Inflammatory macrophage treated with lipopolysaccharide for 1 hour (primary cell): ENCODE measurements around the gene IL22RA2.
"Not testable (repeated sequence)": the region's sequence is repeated elsewhere in the genome, so short reads cannot be mapped to it uniquely, and the experiment has no call there.

ENCODE experiments used
- DNase-seq, 2 donors: peaks; one replicate each; pipeline ENCODE4 v3.0.0-alpha.2; 2020 to 2022

IL22RA2 gene, protein sequence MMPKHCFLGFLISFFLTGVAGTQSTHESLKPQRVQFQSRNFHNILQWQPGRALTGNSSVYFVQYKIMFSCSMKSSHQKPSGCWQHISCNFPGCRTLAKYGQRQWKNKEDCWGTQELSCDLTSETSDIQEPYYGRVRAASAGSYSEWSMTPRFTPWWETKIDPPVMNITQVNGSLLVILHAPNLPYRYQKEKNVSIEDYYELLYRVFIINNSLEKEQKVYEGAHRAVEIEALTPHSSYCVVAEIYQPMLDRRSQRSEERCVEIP

DNA sequence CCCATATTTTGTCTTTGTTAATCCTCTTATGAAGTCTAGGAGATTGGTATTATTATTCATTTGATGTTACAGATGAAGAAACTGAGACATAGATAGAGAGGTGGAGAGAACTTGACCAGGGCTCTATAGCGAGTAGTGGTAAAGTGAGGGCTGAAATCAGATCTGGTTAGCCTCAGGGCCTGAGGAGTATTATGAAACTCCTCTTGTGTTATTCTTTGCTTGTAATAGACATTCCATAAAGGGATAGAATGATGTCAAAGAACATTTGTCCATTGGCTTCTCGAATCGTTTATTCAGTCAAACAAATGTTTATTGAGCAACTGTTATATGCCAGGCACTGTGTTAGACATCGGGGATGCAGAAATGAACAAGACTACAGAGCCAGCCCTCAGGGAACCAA is at the start of gene IL22RA2:
IL22RA2 (minus strand) TSS at position 144 of the 400 bp plus-strand sequence. CDS start 11,895 bp downstream, outside the sequence.
- DNase-seq = no peak

DNA sequence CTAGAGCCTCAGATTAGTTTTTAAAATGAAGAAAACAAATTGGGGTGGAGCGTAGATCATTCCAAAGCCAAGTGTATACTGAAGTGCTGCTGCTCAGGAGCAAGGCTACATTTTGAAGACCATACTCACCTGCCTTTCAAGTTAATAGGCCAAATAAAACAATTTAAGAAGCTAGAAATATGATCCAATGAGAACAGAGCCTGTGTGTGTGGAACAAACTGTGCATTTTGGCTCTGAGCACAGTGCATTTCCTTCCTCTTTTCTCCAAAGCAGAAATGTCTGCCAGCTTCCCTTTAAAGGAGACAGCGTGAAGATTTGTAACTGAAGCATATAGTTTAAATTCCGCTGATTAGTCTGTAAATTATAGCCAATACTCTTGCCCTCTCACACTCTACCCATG is 48.9 kb upstream of the IL22RA2 start:
- peak; percentile 75 to 78 for DNase-seq

DNA sequence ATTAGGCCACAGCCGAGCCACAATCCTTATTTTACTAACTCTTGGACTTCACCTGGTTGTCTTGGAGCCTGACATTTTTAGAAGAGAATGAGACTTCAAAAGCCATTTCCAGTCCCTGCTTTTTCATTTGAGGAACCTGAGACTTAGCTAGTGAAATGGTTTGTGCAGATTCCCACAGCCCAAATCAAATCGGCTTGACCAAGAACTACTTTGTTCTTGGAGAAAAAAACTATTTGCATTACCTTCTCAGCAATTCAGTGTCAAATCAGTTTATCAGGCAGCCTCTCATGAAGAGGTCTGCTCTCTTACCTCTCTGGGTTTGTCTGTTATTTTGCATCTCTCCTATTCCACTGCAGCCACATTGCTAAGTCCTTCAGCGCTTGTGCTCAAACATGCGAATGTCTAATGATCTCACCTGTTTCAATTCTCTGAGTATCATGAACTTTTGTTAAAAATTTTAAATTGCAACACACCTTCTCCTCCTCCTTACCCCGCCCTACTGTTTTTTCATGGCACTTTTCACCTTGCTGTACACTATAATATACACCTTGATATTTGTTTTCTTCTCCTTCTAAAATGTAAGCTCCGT is 46.3 kb upstream of the IL22RA2 start:
- DNase-seq = no peak

DNA sequence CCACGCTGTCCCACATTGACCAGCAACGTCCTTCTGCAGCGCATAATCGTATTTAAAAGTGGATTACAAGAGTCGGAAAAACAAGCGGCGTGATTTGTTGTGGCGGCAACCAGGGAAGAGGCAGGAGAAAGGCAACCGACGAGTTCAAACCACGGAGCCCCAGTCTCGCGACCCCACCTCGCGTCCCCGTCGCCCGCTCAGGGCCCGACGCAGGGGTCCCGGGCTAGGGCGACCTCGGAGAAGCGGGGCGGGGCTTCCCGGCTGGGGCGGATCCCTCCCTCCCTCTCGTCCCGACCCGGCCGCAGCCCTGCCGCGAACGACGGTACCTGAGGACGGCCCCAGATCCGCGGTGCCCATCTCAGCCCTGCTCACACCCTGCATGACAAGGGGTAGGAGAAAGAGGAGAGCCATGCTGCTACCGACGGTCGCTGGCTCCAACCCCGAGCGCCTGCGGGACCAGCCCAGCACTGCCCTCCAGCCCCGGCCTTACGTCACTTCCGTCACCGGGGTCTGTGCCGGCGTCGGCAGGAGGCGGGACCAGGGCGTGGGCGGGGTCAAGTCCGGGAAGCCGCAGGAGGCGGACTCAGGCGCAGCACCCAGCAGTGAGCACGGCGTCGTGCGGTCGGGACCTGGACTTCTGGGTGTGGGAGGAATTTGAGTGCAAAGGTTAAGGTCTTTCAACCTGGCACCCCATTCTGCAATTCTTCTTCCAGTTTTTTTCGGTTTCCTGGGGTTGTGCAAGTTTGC is 45.6 kb upstream of the IL22RA2 start, which contains the start of gene IFNGR1:
IFNGR1 (minus strand) TSS at position 469 of the 747 bp plus-strand sequence; CDS start at position 411, 58 bp downstream.
- peak; percentile 97 for DNase-seq

DNA sequence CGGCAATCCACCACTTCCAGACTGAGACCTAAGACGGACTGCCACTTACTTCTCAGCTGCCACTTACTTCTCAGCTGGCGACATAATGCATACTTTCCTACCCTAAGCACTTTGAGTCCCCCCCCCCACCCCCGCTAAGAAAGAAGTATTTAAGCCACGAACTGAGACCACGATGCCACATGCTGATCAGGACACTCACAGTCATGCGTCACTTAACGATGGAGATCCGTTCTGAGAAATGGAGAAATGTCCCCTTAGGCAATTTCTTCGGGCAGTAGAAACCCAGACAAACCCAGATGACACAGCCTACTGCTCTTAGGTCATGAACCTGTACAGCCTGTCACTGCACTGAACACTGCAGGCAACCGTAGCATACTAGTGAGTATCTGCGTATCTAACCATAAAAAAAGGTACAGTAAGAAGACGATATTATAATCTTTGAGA is 45.1 kb upstream of the IL22RA2 start:
- DNase-seq = peak; percentile 89 to 99

DNA sequence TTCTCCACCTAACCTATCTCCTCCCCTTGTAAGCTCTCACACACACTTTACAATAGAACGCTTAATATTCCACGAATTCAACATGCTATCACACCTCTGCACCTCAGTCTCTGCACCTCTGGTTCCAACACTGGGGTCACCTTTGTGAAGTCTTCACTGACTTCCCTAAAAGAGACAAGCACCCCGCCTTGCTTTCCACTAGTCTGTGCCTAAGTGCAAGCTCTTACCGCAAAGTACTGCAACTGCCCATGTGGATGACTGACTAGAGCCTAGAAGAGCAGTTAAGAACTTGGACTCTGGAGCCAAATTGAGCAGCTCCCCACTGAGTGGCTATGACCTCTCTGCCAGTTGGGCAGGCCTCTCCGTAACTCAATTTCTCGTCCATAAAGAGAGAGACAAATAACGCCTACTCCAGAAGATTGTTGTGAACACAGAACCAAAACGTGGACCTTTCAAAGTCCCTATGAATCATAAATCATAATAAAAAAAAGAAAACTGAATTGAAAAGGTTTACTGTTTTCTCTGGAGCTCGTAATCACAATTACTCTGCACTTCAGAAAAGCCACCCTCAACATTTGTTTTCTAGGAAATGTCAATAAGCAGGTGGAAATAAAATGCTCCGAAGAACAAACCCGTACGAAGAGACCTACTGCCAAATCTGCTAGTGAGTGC is 44.5 kb upstream of the IL22RA2 start:
- peak; percentile 62 to 77 for DNase-seq

DNA sequence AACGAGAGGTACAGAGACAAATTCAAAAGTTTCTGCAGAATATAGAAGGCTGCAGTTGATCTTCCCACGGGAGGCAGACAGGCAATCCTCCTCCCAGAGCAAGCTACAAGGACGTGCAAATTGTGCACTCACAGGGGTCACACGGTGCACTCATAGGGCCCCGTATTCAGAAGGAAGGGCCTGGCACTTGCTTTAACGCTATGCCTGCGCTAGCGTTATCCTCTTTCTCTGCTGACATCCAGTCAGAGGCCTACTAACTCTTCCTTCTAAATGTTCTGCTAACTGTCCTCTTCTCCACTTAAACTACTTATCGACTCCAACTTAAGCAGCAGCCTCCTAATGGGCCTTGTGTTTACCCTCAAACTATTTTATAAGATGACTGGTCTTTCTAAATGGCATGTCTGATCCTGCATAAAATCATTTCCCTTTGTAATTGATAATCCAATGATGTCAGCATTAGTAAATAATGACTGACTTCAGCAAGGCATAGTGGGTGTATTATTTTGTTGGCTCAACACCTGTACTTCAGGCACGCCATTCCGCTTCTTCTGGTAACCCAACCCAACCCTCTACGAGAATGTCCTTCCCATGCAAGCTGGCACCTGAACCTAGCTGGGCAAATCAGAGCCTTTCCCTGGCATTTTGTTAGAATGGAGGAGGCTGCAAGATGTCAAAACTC is 43.6 kb upstream of the IL22RA2 start:
- peak in 1 of 2 donors; percentile 36 for DNase-seq

DNA sequence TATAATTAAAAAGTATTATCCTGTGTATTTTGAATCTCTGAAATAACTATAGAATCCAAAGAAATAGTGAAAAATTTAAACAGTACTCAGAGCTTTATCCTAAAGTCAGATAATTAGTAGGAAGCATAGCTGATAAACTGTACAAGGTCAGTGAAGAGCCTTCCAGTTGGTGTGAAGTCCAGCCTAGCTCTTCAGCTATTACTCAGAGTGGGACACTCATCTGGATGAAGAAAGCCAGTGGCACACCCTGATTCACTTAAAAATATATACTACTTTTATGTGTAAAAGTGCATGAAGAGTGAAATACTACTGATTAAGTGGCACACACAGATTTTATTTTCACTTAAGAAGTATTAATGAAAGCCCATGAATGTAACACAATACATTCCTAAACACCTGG is 42.7 kb upstream of the IL22RA2 start:
- peak; percentile 37 to 42 for DNase-seq

DNA sequence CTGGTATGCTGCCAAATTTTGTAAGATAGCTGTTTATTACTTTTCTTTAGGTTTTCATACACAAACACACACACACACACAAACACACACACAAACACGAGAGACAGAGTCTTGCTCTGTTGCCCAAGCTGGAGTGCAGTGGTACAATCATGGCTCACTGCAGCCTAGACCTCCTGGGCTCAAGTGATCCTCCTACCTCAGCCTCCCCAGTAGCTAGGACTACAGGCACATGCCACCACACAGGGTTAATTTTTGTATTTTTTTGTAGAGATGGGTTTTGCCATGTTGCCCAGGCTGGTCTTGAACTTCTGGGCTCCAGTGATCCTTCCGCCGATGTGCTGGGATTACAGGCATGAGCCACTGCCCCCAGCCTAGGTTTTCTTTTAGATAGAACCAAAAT is 42.2 kb upstream of the IL22RA2 start:
- not testable (repeated sequence) for DNase-seq

DNA sequence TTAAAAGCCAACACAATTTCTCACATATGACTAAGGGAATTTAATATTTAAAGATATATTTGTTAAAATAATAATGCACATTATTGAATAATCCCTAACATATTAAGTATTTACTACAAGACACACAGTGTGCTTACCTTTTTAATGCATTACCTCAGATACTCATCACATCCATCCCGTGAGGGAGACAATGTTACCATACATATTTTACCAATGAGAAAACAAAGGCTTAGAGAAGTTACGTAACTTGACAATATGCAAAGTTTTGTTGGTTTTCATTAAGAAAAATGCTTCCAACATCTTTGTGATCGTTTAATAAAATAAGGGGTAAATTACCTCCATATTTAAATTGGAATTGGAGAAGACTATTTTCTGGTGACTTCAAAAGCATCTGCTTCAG is 41.5 kb upstream of the IL22RA2 start:
- DNase-seq = no peak

DNA sequence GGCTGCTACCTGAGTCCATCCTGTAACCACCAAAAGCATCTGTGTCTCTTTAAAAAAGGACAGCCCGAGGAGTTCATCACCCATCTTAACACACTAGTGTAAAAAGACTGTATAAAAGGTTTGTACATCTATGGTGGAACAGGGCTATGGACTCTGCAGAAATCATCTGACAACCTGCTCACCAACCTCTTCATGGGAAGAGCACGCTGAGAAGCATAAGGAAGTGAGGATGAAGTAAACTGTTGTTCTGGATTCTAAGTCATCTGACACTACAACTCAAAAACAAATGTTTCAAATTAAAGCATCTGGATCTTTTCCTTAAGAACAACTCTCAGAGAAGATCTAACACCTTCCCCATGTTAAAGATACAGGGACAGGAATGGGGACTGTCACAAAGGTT is 40.4 kb upstream of the IL22RA2 start:
- DNase-seq = peak in 1 of 2 donors; percentile 19

DNA sequence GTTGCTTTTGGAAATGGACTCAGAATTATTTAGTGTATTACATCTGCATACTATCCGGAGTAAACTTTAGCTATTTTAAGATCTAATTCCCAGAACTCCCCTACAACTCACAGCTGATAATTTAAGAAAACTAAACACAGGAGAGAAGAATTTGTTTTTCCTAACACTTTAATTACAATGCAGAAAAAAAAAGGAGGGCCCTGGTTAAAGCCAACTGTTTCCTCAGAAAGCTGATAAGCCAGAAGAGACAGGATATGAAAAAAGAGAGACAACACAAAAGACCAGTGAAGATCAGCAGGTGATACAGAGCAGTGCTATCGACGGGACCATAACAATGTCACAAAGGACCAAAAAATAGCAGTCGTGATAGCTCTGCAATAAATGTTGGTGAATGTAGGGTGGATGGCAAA is 39.9 kb upstream of the IL22RA2 start:
- no peak for DNase-seq

DNA sequence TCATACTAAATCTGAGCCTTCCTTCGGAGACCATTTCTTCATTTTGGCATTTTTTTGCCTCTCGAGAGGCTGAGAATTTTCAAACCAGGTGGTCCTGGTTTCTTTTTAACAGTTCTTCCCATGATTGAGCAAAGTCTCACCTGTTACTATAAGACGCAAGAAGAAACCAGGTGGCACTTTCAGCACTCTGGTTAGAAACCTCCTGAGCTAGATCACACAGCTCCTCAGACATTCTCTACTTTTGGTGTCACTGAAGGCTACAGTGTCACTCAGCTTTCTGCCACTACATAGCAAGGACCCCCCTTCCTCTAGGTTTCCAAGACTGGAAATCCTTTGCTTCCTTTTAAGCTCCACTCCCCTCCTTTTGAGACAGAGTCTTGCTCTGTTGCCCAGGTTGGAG is 38.5 kb upstream of the IL22RA2 start:
- no peak for DNase-seq

DNA sequence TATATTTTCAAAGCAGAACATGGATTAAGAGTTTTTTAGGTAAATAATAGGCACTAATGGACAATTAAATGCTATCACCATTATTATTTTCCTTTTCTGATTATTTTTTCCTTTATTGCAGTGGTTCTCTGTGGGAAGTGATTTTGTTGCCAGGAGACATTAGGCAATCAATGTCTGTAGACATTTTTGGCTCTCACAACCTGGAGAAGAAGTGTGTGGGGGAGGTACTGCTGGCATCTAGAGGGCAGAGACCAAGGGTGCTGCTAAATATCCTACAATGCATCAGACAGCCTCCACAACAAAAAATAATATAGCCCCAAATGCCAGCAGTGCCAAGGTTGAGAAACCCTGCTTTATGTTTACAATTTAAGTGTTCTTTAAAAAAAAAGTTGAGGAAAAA is 37.5 kb upstream of the IL22RA2 start:
- peak in 1 of 2 donors; percentile 61 for DNase-seq

DNA sequence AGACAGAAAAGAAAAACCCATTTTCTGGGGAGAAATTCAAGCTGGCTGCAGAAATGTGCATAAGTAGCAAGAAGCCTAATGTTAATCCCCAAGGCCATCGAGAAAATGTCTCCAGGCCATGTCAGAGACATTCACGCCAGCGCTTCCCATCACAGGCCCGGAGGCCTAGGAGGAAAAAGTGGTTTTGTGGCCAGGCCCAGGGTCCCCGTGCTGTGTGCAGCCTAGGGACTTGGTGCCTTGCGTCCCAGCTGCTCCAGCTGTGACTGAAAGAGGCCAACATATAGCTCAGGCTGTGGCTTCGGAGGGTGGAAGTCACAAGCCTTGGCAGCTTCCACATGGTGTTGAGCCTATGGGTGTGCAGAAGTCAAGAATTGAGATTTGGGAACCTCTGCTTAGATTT is 34.8 kb upstream of the IL22RA2 start:
- DNase-seq = no peak

DNA sequence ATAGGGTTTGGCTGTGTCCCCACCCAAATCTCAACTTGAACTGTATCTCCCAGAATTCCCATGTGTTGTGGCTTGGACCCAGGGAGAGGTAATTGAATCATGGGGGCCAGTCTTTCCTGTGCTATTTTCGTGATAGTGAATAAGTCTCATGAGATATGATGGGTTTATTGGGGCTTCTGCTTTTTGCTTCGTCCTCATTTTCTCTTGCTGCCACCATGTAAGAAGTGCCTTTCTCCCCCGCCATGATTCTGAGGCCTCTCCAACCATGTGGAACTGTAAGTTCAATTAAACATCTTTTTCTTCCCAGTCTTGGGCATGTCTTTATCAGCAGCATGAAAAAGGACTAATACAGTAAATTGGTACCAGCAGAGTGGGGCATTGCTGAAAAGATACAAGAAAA is 34.0 kb upstream of the IL22RA2 start:
- DNase-seq = not testable (repeated sequence)

DNA sequence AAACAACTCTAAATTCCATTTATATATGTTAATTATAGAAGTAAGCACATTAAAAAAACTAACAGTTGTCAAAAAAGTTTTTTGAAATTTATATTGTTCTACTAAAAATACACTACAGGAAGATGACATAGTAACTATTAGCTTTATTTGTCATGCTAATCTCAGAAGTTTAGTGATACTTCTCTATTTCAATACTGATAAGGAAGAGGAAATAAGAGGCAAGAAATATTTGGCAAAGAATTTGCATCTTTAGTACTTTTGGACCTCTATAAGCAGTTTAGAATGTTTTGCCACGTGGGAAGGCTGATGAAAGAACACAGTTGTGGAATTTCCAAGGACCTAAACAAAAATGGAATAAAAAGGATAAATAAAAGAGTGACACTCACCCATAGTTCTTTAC is 33.1 kb upstream of the IL22RA2 start:
- DNase-seq = peak; percentile 49 to 71

DNA sequence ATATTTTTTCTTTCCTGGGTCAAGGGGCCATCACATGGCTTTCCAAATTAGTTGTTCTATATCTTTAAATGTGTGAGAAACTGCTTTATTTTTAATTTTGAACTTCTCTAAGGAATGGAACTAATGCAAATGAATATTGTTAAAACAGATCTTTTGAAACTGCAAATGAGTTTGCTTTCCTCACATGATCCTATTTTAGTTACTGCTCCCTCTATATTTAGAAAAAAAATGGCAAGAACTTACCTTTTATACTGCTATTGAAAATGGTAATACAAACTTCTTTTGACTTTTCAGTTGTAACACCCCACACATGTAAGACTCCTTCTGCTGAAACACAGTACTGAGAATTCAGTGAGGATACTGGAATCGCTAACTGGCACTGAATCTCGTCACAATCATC is 29.8 kb upstream of the IL22RA2 start:
- DNase-seq = no peak

DNA sequence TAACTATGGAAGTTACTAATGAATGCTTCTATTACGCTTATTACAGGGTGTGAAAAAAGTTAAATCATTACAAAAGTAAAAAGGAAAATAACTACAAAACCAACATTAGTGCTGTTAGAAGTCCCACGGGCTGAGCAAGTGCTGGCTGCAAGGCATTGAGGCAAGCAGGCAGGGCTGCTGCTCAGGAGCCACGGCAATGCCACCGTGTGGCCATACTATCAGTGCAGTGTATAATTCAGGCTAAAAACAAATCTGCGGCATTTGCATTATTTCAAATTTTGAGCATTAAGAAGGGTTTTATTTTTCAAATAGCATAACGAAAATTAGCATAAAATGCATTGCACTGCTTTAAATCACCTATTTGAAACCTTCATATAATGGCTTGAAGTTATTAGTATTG is 28.6 kb upstream of the IL22RA2 start:
- DNase-seq = no peak

DNA sequence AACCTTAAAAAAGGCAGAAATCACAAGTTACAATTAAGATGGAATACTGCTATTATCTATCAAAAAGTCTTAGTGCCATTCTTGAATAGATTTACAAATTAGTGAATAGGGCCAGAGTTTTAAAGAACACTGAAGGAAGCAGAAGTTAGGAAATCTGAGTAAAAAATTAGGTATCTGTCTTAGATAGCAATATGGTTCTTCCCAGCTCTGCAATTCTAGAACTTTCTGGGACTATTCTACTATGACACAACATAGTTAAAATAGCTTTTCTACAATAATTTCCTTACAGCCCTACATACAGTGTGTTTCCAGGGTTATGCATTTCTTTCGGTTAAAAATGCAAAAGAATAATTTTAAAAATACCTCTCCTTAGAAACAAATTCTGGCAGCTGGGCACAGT is 27.6 kb upstream of the IL22RA2 start:
- peak; percentile 35 to 60 for DNase-seq

DNA sequence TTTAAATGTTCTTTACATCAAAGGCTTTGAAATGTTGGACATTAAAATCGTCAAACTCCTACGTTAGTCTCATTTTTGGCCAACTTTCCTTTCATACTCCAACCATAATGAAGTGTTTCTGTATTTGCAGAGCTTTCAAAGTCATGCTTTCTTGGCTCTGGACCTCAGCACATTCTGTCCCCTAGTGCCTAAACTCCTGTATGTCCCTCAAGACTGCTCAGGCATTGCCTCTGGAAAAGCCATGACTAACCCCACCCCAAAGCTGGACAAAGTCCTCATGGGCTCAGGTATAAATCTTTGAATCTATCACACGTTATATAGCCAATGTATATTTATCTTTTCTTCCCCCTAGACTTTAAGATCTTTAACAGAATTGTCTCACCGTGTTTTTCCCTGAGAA is 26.8 kb upstream of the IL22RA2 start:
- DNase-seq = no peak
